Measurements from ENCODE around the gene MT1A.

DNA sequence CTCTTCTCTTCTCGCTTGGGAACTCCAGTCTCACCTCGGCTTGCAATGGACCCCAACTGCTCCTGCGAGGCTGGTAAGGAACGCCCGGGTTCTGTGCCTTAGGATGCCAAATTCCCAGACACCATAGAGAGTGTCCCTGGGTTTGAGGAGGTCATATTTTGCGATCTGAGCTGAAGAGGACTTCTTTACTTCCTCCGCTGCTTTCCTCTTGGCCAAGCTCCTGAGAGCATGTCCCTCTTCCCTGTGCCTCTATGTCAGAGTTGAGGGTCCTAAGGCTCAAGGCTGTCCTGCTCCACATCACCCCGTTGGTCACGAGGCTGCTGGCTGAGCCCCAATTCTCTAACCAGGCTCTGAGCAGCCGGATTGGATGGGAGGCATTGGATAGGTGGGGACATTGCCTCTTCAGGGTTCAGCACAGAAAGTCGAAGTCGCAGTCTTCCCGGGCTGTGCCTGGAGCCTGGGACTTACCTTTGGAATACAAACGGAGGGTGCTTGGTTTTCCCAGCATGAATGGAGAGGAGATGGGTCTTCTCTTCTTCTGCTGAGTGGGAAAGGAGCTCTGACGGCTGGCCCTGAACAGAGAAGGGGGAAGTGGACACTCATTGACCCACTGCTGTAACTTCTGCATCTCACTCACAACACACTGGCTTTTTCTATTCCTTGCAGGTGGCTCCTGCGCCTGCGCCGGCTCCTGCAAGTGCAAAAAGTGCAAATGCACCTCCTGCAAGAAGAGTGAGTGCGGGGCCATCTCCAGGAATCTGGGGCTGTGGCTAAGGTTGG is 31.6 kb downstream of the MT1A start:
- TF ChIP-seq CTCF (conservative IDR thresholded peaks at IDR 0.05 in 1 of 2, IDR thresholded peaks at IDR 0.05 in 1 of 2; ENCODE audit: extremely low read depth in 1 of 2, insufficient read depth in 1 of 2, low read depth in 1 of 2, low read length in 2 of 2) (no peak), EZH2 (IDR thresholded peaks at IDR 0.05; ENCODE audit: borderline replicate concordance, low read length) (no peak)

Data from mammary epithelial cell (primary cell).